Endodermal cell (in vitro differentiated cells): ENCODE measurements around the gene TARS3. TPM values are rescaled to one million over a fixed set of nuclear protein-coding genes. Genes with fewer than 3 reads are reported as not detected.

Experiments used
- DNase-seq: peaks from one replicate; pipeline ENCODE4 v3.0.0-alpha.2; 2017
- H3K27ac ChIP-seq: 2 replicates; pipeline ENCODE4 v1.5.1; 2013; ENCODE audit warnings: mild to moderate bottlenecking, low read depth, low read length, moderate library complexity
- H3K27me3 ChIP-seq: 2 replicates; pipeline ENCODE4 v1.6.1; 2013; ENCODE audit warnings: mild to moderate bottlenecking, low read length, moderate library complexity; ENCODE audit not compliant: insufficient read depth, control insufficient read depth, poor library complexity, severe bottlenecking
- H3K36me3 ChIP-seq: 2 replicates; pipeline ENCODE4 v1.7.0; 2013; ENCODE audit warnings: mild to moderate bottlenecking, low read length, moderate library complexity; ENCODE audit not compliant: control insufficient read depth, insufficient read depth
- H3K4me1 ChIP-seq: one replicate; pipeline ENCODE4 v1.7.0; 2013; ENCODE audit warnings: low read length; ENCODE audit not compliant: control insufficient read depth, insufficient read depth
- H3K4me3 ChIP-seq: 2 replicates; pipeline ENCODE4 v1.5.1; 2013; ENCODE audit warnings: mild to moderate bottlenecking, low read length, moderate library complexity
- H3K9ac ChIP-seq: 2 replicates; pipeline ENCODE4 v1.6.1; 2013; ENCODE audit warnings: mild to moderate bottlenecking, low read length, moderate library complexity; ENCODE audit not compliant: poor library complexity, severe bottlenecking; ENCODE audit errors: extremely low read depth
- H3K9me3 ChIP-seq: 2 replicates; pipeline ENCODE4 v1.6.1; 2013; ENCODE audit warnings: mild to moderate bottlenecking, low read length, moderate library complexity; ENCODE audit not compliant: control insufficient read depth
- H3K27ac Mint-ChIP-seq: 2 replicates; pipeline ENCODE4 v1.8.0; 2020; ENCODE audit warnings: mixed read lengths
- H3K27me3 Mint-ChIP-seq: 2 replicates; pipeline ENCODE4 v1.8.0; 2021; ENCODE audit warnings: mild to moderate bottlenecking, mixed read lengths; ENCODE audit not compliant: insufficient read depth
- H3K36me3 Mint-ChIP-seq: 2 replicates; pipeline ENCODE4 v1.8.0; 2020; ENCODE audit warnings: low read depth, mixed read lengths
- H3K4me1 Mint-ChIP-seq: 2 replicates; pipeline ENCODE4 v1.8.0; 2020; ENCODE audit warnings: mixed read lengths
- H3K4me3 Mint-ChIP-seq: 2 replicates; pipeline ENCODE4 v1.8.0; 2020; ENCODE audit warnings: mild to moderate bottlenecking, moderate library complexity, mixed read lengths
- H3K9me3 Mint-ChIP-seq: 2 replicates; pipeline ENCODE4 v1.8.0; 2020; ENCODE audit warnings: mild to moderate bottlenecking, mixed read lengths
- CTCF ChIP-seq: fragments of 200-600 bp; sonication (generic); conservative IDR thresholded peaks from 2 replicates; pipeline ENCODE4 v1.5.0; 2021; ENCODE audit warnings: antibody characterized with exemption, mild to moderate bottlenecking
- WGBS, 2 experiments: methylation state at CpG; one replicate each; pipeline versions ENCODE4 v1.1.5 to v1.1.7; 2013; ENCODE audit warnings: missing lambda C conversion rate in 2 of 2, mixed read lengths in 1 of 2; ENCODE audit not compliant: insufficient coverage in 1 of 2, insufficient read length in 1 of 2; 5-methylcytosine and 5-hydroxymethylcytosine counted together
- total RNA-seq, 2 donors: library from RNA; stranded (reverse); fragmentation: NEBNext Ultra II Directional in 1 of 2; extraction: Animal tissue kit (Norgen Biotek cat#: 25700) in 1 of 2; gene quantifications; 2 replicates in 1 of 2; 3 replicates in 1 of 2; pipeline ENCODE4 v1.2.1, GENCODE V29; 2021

The TARS3 gene
- total RNA-seq, 2 donors from 2014 or later, result 11.7 to 13.6 TPM

- no peak for TF ChIP-seq CTCF
- H3K9me3 ChIP-seq, result no peaks in the 10 kb centered on the region
- WGBS, 2 experiments, result 92 to 94% methylated on average over 4 to 5 of the region's 6 CpGs
- no peaks in the 10 kb centered on the region for H3K27me3 ChIP-seq
- peaks cover 11% of the 10 kb centered on the region for H3K36me3 ChIP-seq
- H3K9ac ChIP-seq, result no peak overlapping the region
- H3K36me3 Mint-ChIP-seq, result peaks cover 22% of the 10 kb centered on the region
- no peaks in the 10 kb centered on the region for H3K9me3 Mint-ChIP-seq
- no peak overlapping the region for H3K27ac ChIP-seq
- H3K4me3 ChIP-seq, result no peak overlapping the region
- no peaks in the 10 kb centered on the region for H3K4me1 Mint-ChIP-seq
- H3K4me1 ChIP-seq, result no peaks in the 10 kb centered on the region
- no peak for DNase-seq
- H3K4me3 Mint-ChIP-seq, result no peak overlapping the region
- H3K27me3 Mint-ChIP-seq, result no peaks in the 10 kb centered on the region
- no peak overlapping the region for H3K27ac Mint-ChIP-seq
Observed at GRCh38 chr15:101689901-101690300, 34.4 kb downstream of the TARS3 start.

- H3K4me3 ChIP-seq, result no peak overlapping the region
- no peaks in the 10 kb centered on the region for H3K9me3 ChIP-seq
- no peak for TF ChIP-seq CTCF
- H3K36me3 ChIP-seq, result peaks cover 11% of the 10 kb centered on the region
- Mint-ChIP-seq H3K4me3 (no peak overlapping the region), H3K27me3 (no peaks in the 10 kb centered on the region), H3K4me1 (no peaks in the 10 kb centered on the region), H3K36me3 (peaks cover 23% of the 10 kb centered on the region), H3K9me3 (no peaks in the 10 kb centered on the region), H3K27ac (no peak overlapping the region)
- no peaks in the 10 kb centered on the region for H3K4me1 ChIP-seq
- WGBS, 2 experiments, result 97 to 100% methylated on average over 1 to 2 of the region's 2 CpGs
- no peaks in the 10 kb centered on the region for H3K27me3 ChIP-seq
- no peak overlapping the region for H3K9ac ChIP-seq
- DNase-seq, result no peak
- H3K27ac ChIP-seq, result no peak overlapping the region
Observed at GRCh38 chr15:101686718-101687117, 37.6 kb downstream of the TARS3 start.

- H3K4me3 Mint-ChIP-seq, result no peak overlapping the region
- Histone ChIP-seq H3K27me3 (no peaks in the 10 kb centered on the region), H3K36me3 (peaks cover 10% of the 10 kb centered on the region), H3K27ac (no peak overlapping the region), H3K9ac (no peak overlapping the region), H3K9me3 (no peaks in the 10 kb centered on the region), H3K4me1 (no peaks in the 10 kb centered on the region), H3K4me3 (no peak overlapping the region)
- H3K27ac Mint-ChIP-seq, result no peak overlapping the region
- no peaks in the 10 kb centered on the region for H3K4me1 Mint-ChIP-seq
- H3K27me3 Mint-ChIP-seq, result no peaks in the 10 kb centered on the region
- no peak for DNase-seq
- no peak for TF ChIP-seq CTCF
- no CpG with 5 or more reads among the region's 3 CpGs for WGBS, 2 experiments
- peaks cover 20% of the 10 kb centered on the region for H3K36me3 Mint-ChIP-seq
- no peaks in the 10 kb centered on the region for H3K9me3 Mint-ChIP-seq
Observed at GRCh38 chr15:101684877-101685276, 39.4 kb downstream of the TARS3 start.
